OCI-LY1 (cell line): ENCODE data around the gene PPT2.

Experiments used
- H2AFZ ChIP-seq: fragments of 200-600 bp; sonication (generic), shearing (Covaris generic); 2 replicates; pipeline ENCODE4 v1.6.0; 2014; ENCODE audit warnings: antibody characterized with exemption, mild to moderate bottlenecking, low read length
- H3F3A ChIP-seq: fragments of 200-600 bp; sonication (generic), shearing (Covaris generic); 2 replicates; pipeline ENCODE4 v1.6.0; 2014; ENCODE audit warnings: mild to moderate bottlenecking, antibody characterized with exemption, low read length, moderate library complexity; ENCODE audit not compliant: insufficient read depth
- H3K27ac ChIP-seq: fragments of 200-600 bp; sonication (generic); 2 replicates; pipeline ENCODE4 v1.5.1; 2014; ENCODE audit warnings: low read length, mixed run types, mild to moderate bottlenecking, low read depth; ENCODE audit not compliant: poor library complexity, severe bottlenecking
- H3K27me3 ChIP-seq: fragments of 200-600 bp; sonication (generic); 2 replicates; pipeline ENCODE4 v1.6.0; 2014; ENCODE audit warnings: antibody characterized with exemption, mild to moderate bottlenecking, low read length, moderate library complexity; ENCODE audit not compliant: insufficient read depth
- H3K36me3 ChIP-seq: fragments of 200-600 bp; sonication (generic); 2 replicates; pipeline ENCODE4 v1.6.1; 2014; ENCODE audit warnings: mild to moderate bottlenecking, antibody characterized with exemption, low read length, moderate library complexity, mixed read lengths; ENCODE audit not compliant: insufficient read depth
- H3K4me1 ChIP-seq: fragments of 200-600 bp; sonication (generic); 2 replicates; pipeline ENCODE4 v1.5.1; 2014; ENCODE audit warnings: mild to moderate bottlenecking, low read length, moderate library complexity; ENCODE audit not compliant: insufficient read depth, severe bottlenecking
- H3K4me2 ChIP-seq: fragments of 200-600 bp; sonication (generic), shearing (Covaris generic); 2 replicates; pipeline ENCODE4 v1.6.1; 2014; ENCODE audit warnings: low read length
- H3K4me3 ChIP-seq: fragments of 200-600 bp; sonication (generic); 2 replicates; pipeline ENCODE4 v1.5.1; 2014; ENCODE audit warnings: low read length, low read depth, mild to moderate bottlenecking, mixed read lengths; ENCODE audit not compliant: poor library complexity, severe bottlenecking
- H3K79me2 ChIP-seq: fragments of 200-600 bp; shearing (Covaris generic); 2 replicates; pipeline ENCODE4 v1.6.1; 2016; ENCODE audit warnings: mixed run types, low read length, mixed read lengths; ENCODE audit not compliant: insufficient read depth
- H3K9ac ChIP-seq: fragments of 200-600 bp; sonication (generic), shearing (Covaris generic); 2 replicates; pipeline ENCODE4 v1.6.1; 2014; ENCODE audit warnings: mild to moderate bottlenecking, low read length, mixed read lengths
- H3K9me2 ChIP-seq: fragments of 200-600 bp; sonication (generic), shearing (Covaris generic); 2 replicates; pipeline ENCODE4 v1.6.1; 2014; ENCODE audit warnings: low read depth, mild to moderate bottlenecking, low read length, mixed read lengths
- H3K9me3 ChIP-seq: fragments of 200-600 bp; shearing (Covaris generic); 2 replicates; pipeline ENCODE4 v1.6.1; 2014; ENCODE audit warnings: low read length, mixed read lengths
- H4K20me1 ChIP-seq: fragments of 200-600 bp; sonication (generic), shearing (Covaris generic); 2 replicates; pipeline ENCODE4 v1.6.0; 2016; ENCODE audit warnings: mild to moderate bottlenecking, low read length; ENCODE audit not compliant: insufficient read depth
- CTCF ChIP-seq: fragments of 200-600 bp; sonication (generic), shearing (Covaris generic); IDR thresholded peaks from 2 replicates; pipeline ENCODE4 v1.5.1; 2017; ENCODE audit warnings: mild to moderate bottlenecking, antibody characterized with exemption, low read length, moderate library complexity, mixed read lengths
- EZH2 ChIP-seq: fragments of 200-600 bp; sonication (generic), shearing (Covaris generic); IDR thresholded peaks from 2 replicates; pipeline ENCODE4 v1.8.0; 2017; ENCODE audit warnings: borderline replicate concordance, mixed run types, mild to moderate bottlenecking, antibody characterized with exemption, low read length, moderate library complexity, mixed read lengths

PPT2 gene

GRCh38 chr6:32154514-32155161, 697 bp downstream of the PPT2 start:
- no peaks in the 10 kb centered on the region for H3K79me2 ChIP-seq
- H4K20me1 ChIP-seq, result no peaks in the 10 kb centered on the region
- H3K4me3 ChIP-seq, result peak overlapping the region; percentile 80
- H3K9ac ChIP-seq, result peak overlapping the region; percentile 78
- H3F3A ChIP-seq, result 0 out of 2 replicates have a peak, but pooled peaks cover 4% of the 10 kb centered on the region
- no peak for TF ChIP-seq EZH2
- TF ChIP-seq CTCF, result peak; percentile 73; the same call in 1 of the 2 replicates
- no peaks in the 10 kb centered on the region for H3K27me3 ChIP-seq
- peak overlapping the region; percentile 88 for H3K4me2 ChIP-seq
- no peaks in the 10 kb centered on the region for H3K9me3 ChIP-seq
- H3K27ac ChIP-seq, result no peak overlapping the region
- H3K9me2 ChIP-seq, result no peaks in the 10 kb centered on the region
- H3K4me1 ChIP-seq, result peaks cover 25% of the 10 kb centered on the region
- H2AFZ ChIP-seq, result no peak overlapping the region
- H3K36me3 ChIP-seq, result peaks cover 16% of the 10 kb centered on the region

GRCh38 chr6:32156891-32157290, 3.0 kb downstream of the PPT2 start:
- H3K79me2 ChIP-seq, result no peaks in the 10 kb centered on the region
- no peak overlapping the region for H3K4me3 ChIP-seq
- H3K9me3 ChIP-seq, result no peaks in the 10 kb centered on the region
- no peaks in the 10 kb centered on the region for H3K27me3 ChIP-seq
- H3K9me2 ChIP-seq, result no peaks in the 10 kb centered on the region
- H4K20me1 ChIP-seq, result no peaks in the 10 kb centered on the region
- peaks cover 16% of the 10 kb centered on the region for H3K36me3 ChIP-seq
- TF ChIP-seq EZH2 (no peak), CTCF (no peak)
- 0 out of 2 replicates have a peak, but pooled peaks cover 4% of the 10 kb centered on the region for H3F3A ChIP-seq
- H3K4me1 ChIP-seq, result peaks cover 25% of the 10 kb centered on the region
- no peak overlapping the region for H3K27ac ChIP-seq
- H2AFZ ChIP-seq, result no peak overlapping the region
- no peak overlapping the region for H3K9ac ChIP-seq
- H3K4me2 ChIP-seq, result no peak overlapping the region

- no peaks in the 10 kb centered on the region for H3K9me2 ChIP-seq
- 0 out of 2 replicates have a peak, but pooled peaks cover 2% of the 10 kb centered on the region for H3F3A ChIP-seq
- H3K27me3 ChIP-seq, result no peaks in the 10 kb centered on the region
- peaks cover 20% of the 10 kb centered on the region for H3K4me1 ChIP-seq
- H3K9me3 ChIP-seq, result no peaks in the 10 kb centered on the region
- no peak overlapping the region for H3K27ac ChIP-seq
- TF ChIP-seq CTCF, result no peak
- TF ChIP-seq EZH2, result no peak
- H3K79me2 ChIP-seq, result no peaks in the 10 kb centered on the region
- H3K4me2 ChIP-seq, result no peak overlapping the region
- no peak overlapping the region for H3K9ac ChIP-seq
- H2AFZ ChIP-seq, result no peak overlapping the region
- peaks cover 16% of the 10 kb centered on the region for H3K36me3 ChIP-seq
- no peak overlapping the region for H3K4me3 ChIP-seq
- no peaks in the 10 kb centered on the region for H4K20me1 ChIP-seq
Observed at GRCh38 chr6:32158052-32158451, 4.1 kb downstream of the PPT2 start.
